Stimulated activated naive CD4-positive, alpha-beta T cell treated with Interleukin-2 at 50 U/mL for 16 hours (primary cell): ENCODE measurements around the gene FOXO3.
"Not testable (repeated sequence)": the region's sequence is repeated elsewhere in the genome, so short reads cannot be mapped to it uniquely, and the experiment has no call there.

Experiments used
- DNase-seq: peaks from one replicate; lab custom pipeline; 2025; lab: John Stamatoyannopoulos, UW

FOXO3 gene

DNA sequence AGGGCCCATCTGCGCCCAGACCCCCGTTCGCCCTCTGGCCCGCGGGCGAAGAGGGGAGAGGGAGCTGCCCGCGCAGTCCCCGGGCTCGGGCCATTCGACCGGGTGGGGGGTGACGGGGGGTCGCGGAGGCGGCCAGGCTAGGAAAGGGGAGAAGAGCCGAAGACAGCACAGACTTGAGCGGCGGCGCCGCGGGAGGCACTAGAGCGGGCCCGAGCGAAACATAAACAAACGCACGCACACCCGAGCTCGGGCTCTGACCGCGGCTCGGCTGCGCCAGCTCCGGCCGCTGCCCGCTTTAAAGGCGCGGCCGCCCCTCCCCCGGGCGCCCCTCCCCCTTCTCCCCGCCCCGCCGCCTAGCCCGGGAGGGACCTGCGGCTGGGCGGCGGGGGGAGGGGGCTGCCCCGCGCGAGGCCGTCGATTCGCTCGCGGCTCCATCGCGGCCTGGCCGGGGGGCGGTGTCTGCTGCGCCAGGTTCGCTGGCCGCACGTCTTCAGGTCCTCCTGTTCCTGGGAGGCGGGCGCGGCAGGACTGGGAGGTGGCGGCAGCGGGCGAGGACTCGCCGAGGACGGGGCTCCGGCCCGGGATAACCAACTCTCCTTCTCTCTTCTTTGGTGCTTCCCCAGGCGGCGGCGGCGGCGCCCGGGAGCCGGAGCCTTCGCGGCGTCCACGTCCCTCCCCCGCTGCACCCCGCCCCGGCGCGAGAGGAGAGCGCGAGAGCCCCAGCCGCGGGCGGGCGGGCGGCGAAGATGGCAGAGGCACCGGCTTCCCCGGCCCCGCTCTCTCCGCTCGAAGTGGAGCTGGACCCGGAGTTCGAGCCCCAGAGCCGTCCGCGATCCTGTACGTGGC is at the start of gene FOXO3:
Gene FOXO3 (plus strand): TSS at position 455 of the 846 bp plus-strand sequence. CDS start 292 bp downstream, at position 747.
- peak; percentile 58 for DNase-seq

- DNase-seq = no peak
These were observed 41.8 kb upstream of the FOXO3 start for GRCh38 chr6:108518714-108519576.

- no peak for DNase-seq
These were observed 39.1 kb upstream of the FOXO3 start for GRCh38 chr6:108521616-108522107.

DNA sequence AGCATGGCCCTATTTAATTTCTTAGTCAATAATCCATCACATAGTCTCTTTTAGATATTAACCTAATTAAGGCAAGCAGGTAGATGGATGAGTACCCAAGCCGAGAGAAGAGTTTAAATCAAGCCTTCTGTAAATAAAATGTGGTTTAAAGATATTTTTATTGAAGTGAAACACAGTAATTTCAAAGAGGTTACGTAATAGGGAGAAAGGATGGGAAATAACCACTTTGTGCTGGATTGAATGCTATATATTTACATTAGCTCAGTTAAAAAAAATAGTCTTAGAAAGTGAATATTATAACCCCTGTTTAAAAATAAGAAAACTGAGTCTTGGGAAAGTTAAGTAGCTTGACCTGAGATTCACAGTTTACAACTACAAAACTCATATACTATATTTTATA is 37.0 kb upstream of the FOXO3 start:
- DNase-seq = no peak

DNA sequence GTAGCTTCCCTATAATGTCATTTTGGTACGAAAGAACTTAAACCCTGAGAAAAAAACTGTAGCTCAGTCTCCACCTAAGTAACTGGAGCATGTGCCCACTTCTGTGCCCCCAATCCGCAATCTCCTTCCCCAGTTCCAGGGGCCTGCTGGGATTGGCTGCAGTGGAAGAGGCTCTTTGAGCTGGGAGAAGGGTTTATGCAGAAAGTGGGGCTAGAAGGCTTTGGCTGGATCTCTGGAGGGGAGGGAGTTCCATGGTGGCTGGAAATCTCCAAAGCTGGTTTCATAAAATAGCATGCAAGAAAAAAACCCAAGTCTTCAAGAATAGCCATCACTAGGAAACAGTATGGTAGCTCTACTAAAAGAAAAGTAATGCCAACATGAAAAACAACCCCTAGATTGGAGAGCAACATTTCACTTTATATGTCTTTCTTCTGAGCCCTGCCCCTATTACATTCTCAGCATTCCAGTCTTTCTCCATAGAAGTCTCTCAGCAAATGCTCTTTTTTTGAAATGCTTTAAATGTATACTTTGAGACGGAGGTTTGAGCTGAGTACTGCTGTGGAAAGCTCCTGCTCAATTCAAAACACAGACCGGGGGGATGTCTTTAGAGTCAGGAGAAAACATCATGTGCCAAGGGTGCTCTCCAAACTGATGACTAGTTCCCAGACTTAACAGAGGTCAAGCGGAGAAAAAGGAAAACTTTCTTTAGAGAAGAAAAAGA is 36.0 kb upstream of the FOXO3 start:
- no peak for DNase-seq

- no peak for DNase-seq
These were observed 34.0 kb upstream of the FOXO3 start for GRCh38 chr6:108526739-108527174.

GRCh38 chr6:108528878-108529277 is 31.8 kb upstream of the FOXO3 start:
- no peak for DNase-seq

DNA sequence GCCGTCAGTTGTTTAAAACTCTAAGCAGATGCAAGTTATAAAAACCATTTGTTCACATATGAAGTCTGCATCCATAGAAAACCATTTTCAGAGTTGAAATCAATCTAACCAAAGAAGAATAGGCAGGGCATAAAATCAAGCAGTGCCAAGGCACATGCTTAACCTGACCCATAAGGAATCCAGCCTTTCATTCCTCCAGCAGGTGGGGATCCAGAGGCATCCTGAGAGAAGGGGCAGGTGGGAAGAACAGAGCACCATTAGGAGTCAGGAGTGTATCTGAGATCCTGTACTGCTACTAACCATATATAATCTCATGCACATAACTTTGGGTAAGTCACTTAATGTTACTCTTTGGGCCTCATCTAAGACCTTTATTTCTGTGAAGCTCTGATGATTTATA is 29.4 kb upstream of the FOXO3 start:
- no peak for DNase-seq

DNA sequence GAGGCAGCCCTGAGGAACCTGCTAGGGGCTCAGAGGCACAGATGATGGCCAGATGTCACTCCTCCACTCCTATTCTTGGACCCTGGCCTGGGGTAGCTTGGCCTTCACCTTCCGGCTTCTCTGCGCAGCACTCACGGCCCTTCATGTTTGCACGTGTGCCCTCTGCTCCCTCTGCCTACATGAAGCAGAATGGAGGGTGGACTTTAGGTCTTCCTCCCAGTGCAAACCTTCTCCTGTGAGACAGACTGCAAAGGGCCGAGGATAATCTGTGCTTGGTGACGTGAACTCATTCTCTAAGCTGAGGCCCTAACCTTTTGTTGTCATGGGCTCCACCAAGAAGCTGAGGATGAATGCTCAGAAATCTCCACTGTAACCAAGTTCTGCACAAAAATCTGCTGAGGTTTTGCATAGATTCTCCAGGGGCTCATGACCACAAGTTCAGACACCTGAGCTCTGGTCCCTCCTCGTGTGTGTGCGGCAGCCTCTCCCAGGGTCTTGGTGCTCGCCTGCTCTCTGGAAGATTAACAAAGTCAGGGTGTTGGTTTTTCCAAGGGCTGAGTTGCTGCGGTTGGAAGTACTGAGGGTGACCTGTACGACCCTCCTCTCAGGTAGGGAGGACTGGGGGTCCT is 25.5 kb upstream of the FOXO3 start:
- DNase-seq = no peak

DNA sequence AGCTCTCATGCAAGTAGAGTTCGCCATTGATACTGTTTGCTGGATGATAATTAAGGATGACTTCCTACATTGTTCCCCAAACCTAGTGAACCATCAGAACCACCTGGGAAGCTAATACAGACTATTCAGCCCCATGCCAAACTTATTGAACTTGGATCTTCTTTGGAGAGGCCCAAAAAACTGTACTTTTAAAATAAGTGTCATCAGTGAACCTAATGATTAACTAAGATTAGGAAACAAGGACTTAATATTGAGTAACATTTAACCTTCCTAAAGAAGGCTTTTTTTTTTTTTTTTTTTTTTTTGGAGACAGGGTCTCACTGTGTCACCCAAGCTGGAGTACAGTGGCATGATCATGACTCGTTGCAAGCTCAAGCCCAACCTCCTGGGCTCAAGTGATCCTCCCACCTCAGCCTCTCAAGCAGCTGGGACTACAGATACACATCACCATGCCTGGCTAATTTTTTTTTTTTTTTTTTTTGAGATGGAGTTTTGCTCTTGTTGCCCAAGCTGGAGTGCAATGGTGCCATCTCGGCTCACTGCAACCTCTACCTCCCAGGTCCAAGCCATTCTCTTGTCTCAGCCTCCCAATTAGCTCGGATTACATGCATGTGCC is 24.7 kb upstream of the FOXO3 start:
- DNase-seq = not testable (repeated sequence)

- peak; percentile 60 for DNase-seq
These were observed 18.6 kb upstream of the FOXO3 start for GRCh38 chr6:108541843-108542759.

GRCh38 chr6:108543175-108543940 is 17.4 kb upstream of the FOXO3 start:
- no peak for DNase-seq

DNA sequence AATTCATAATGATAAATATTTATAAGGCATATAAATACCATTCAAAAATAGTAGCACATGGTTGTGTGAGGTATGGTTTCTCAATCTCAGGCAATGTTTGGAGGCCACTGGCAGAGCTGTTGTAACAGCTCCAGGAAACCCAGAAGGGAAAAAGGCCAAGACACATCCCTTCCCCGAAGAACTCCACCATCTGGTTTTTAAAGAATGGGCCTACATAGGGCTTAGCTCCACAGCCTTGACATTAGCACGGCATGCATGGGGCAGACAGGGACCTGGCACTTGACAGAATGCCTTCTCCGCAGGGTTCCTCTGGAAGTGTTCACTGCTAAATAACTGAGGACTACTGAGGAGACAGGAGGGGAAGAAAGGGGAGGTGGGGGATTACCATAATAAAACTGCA is 16.1 kb upstream of the FOXO3 start:
- DNase-seq = no peak

- no peak for DNase-seq
These were observed 14.4 kb upstream of the FOXO3 start for GRCh38 chr6:108546079-108547049.

DNA sequence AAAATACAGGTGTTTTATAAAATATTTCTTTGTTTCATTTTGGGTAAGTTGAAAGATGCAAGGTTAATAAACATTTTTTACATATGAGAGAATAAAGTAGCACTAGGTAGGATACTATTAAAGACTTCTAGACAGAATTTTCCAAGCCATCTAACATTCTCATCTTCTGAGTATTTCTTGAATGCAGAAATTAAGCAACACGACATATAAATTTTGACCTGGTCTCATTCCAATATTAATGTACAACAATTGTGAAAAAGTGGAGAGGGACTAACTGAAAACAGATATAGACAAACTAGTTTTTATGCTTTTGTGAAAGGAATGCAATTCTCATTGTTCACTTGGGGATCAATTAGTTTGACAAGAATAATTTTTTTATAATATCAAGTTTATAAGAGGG is 11.5 kb upstream of the FOXO3 start:
- no peak for DNase-seq

DNA sequence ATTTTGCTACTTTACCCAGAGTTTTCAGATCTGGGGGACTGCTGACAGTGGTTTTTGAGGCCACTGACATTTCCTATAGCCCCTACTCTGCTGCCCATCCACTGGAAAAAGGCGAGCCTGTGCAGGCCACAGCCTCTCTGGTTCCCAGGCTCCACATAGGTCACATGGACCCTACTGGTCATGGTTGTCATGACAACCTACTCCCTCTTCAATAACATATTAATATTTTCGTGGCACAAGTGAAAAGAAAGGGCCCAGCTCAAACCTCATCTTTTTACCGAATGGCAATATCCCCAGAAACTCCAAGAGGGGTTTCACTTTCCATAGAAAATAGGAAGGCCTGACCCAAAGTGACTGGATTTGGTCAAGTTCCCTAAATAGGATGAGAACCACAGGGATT is 11.0 kb upstream of the FOXO3 start:
- DNase-seq = no peak

- no peak for DNase-seq
These were observed 10.5 kb upstream of the FOXO3 start for GRCh38 chr6:108550256-108550655.

GRCh38 chr6:108555399-108556052 is 5.2 kb upstream of the FOXO3 start:
- no peak for DNase-seq
